HG03558 (cell line): ENCODE results near the gene LRP4.
A peak's percentile ranks its signal among the peaks of the same experiment; 100 is the strongest.
"Not testable (repeated sequence)": the region's sequence is repeated elsewhere in the genome, so short reads cannot be mapped to it uniquely, and the experiment has no call there.

Experiments used
- ATAC-seq: cut with Tn5 transposase; IDR thresholded peaks from one replicate; pipeline ENCODE4 v1.9.1; 2021; ENCODE audit warnings: moderate number of reproducible peaks; ENCODE audit not compliant: unreplicated experiment; ENCODE audit errors: extremely low read depth

The LRP4 gene

GRCh38 chr11:46918083-46918787, at the start of gene LRP4:
LRP4 (minus strand) TSS chr11:46918550; CDS start chr11:46918379, 171 bp downstream.
- ATAC-seq, result no peak

DNA sequence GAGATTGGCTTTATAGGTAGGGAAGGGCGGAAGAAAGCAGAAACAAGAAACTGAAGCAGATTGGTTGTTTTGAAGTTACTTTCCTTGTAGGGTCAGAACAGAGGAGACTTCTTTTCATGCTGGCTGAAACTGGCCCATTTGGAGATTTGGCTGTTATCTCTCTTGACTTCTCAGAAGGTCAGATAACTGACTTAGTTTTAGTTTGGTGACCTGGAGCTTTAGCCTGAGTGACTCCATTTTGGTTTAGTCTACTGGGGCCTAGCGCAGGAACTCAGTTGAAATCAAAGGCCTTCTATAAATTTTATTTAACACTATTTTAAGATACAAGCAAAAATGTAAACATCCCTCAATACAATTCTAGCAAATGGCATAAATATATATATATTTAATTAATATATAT, 49.6 kb upstream of the LRP4 start:
- ATAC-seq, result no peak

DNA sequence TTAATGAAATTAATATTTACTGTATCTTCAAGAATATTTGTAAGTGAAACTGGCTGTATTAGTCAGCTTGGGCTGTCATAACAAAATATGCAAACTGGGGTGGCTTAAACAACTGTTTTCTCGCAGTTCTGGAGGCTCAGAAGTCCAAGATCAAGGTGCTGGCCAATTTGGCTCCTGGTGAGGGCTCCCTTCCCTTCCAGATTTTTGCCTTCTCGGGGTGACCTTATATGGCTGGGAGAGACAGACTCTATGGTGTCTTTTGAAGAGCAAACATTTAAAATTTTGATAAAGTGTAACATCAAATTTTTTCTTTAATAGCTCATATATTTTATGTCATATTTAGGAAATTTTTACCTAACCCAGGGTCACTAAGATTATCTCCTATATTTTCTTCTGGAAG, 48.4 kb upstream of the LRP4 start:
- ATAC-seq, result no peak

GRCh38 chr11:46963844-46964243, 45.5 kb upstream of the LRP4 start:
- ATAC-seq, result no peak

GRCh38 chr11:46961886-46962285, 43.5 kb upstream of the LRP4 start:
- ATAC-seq, result not testable (repeated sequence)

DNA sequence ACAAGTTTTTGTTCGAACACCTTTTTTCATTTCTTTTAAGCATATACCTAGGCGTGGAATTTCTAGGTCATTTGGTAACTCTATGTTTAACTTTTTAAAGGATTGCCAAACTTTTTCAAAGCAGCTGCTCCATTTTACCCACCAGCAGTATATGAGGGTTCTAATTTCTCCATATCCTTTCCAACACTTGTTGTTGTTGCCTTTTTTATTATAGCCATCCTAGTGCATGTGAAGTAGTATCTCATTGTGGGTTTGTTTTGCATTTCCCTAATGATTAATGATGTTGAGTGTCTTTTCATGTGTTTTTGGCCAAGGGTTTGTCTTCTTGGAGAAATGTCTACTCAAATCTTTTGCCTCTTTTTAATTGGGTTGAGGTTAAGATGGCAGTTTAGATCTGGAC, 42.7 kb upstream of the LRP4 start:
- ATAC-seq, result no peak

DNA sequence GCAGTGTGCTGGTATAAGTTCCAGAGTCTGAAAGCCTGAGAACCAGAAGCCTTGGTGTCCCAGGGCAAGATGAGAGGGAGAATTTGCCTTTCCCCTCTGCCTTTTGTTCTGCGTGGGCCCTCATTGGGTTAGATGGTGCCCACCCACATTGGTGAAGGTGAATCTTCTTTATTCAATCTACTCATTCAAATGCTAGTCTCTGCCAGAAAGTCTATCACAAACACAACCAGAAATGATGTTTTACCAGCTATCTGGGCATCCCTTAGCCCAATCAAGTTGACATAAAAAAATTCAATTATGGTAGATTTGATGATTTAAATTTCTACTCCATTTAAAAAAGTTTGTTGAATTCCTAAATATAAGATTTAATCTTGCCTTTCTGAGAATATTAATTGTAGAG, 40.4 kb upstream of the LRP4 start:
- ATAC-seq, result no peak

GRCh38 chr11:46953093-46953492, 34.7 kb upstream of the LRP4 start:
- no peak for ATAC-seq

DNA sequence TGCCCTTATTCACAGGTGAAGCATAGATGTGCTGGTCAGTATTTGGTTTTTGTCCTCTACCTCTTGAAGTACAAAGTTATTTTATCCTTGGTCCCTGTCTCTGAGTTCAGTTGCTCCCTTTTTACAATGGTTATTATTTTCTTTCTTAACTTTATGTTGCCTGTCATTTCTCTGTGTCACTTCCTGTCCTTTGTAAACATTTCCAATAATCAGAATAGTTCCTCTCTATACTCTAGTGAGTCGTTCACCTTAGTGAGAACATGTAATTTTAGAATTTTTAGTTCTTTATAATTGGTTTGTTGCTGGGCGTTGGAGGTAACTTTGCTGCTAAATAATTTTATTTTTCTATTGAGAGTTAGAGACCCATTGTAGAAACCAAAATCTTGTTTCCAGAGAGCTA, 34.2 kb upstream of the LRP4 start:
- ATAC-seq, result no peak

- ATAC-seq, result no peak
These were observed 33.5 kb upstream of the LRP4 start for GRCh38 chr11:46951864-46952263.

GRCh38 chr11:46949297-46949696, 30.9 kb upstream of the LRP4 start:
- ATAC-seq, result no peak

GRCh38 chr11:46948378-46949131, 30.2 kb upstream of the LRP4 start:
- ATAC-seq, result no peak

DNA sequence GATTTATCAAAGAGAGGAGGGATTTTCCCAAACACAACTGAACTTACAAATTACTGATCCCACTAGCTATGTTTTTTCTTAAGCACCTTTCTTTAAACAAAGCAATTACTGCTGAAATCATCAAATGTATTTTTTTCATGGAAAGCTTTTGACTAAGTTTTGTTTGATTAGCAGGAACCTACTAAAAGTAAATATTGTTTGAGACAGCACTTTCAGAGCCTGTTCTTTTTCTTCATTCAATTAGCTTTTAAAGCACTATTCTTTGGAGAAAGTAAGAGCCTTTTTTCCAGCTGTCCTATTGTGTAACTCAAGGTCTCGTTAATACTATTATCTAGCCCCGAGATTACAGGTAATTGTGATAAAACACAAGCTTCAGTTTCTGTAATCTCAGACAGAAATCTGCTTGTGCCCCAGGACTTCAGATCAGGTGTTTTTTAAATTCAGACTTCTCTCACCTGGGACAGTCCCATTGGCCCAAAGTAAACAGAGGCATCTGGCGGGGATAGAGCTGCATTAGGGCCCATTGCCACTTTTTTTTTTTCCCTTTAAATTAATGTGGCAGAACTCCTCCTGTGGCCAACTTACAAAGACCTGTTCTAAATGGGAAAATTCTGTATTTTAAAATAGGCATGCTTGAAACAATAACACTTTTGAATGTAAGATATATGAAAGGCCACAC, 29.2 kb upstream of the LRP4 start:
- ATAC-seq, result no peak

DNA sequence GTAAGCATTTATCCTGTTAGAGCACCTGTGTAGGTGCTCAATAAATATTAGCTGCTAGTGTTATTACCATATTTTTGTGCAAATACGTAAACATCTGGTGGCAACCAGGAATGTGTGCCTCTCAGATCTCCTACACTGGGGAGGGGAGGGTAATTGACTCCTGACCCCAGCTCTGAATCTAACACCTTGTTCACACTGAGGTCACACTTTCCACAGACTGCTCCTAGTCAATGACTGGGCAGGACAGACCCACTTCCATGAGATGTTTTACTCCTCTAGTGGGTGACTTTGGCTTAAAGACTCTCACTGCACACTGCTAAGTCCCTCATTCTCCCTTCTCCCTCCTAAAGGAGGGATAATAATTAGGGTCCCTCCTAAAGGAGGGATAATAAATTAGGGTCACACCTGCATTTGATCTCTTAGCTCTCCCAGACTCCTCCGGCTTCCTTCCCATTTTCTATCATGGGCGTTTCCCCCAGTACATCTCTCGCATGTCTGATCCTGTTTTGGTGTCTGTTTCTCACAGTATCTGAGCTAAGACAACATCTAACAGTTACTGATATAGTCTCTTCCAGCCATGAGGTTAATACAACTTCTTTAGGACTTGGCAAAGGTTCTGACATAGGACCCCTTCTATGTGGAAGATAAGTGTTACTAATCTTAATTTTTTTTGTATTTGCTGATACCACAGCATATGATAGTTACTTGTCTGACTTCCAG, 26.2 kb upstream of the LRP4 start:
- ATAC-seq, result no peak

GRCh38 chr11:46942172-46942571, 23.8 kb upstream of the LRP4 start:
- no peak for ATAC-seq

- ATAC-seq, result peak; percentile 54
These were observed 18.1 kb upstream of the LRP4 start, which contains the start of gene CSTPP1 for GRCh38 chr11:46936138-46937110. CSTPP1 (plus strand) TSS chr11:46936761; CDS start chr11:46936806, 45 bp downstream.

DNA sequence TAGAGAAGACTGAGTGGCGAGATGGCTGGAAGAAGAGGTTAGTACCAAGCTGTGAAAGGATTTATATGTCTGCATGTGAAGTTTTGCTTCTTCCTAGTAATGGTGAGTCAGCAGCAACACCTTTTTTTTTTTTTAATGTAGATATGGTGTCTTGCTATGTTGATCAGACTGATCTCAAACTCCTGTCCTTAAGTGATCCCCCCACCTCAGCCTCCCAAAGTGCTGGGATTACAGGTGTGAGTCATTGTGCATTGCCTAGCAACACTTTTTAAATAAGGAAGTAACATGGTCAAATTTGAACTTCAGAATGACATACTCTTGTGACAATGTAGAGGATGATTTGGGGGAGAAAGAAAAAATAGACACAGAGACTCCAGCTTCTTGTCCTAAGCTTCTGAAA, 11.7 kb upstream of the LRP4 start:
- ATAC-seq, result no peak

- ATAC-seq, result not testable (repeated sequence)
These were observed 10.4 kb upstream of the LRP4 start for GRCh38 chr11:46928701-46929100.

GRCh38 chr11:46927928-46928327, 9.6 kb upstream of the LRP4 start:
- ATAC-seq, result not testable (repeated sequence)
